OCI-LY1 (cell line): Measurements from ENCODE around the gene ZNF687.

Experiments used
- H2AFZ ChIP-seq: fragments of 200-600 bp; sonication (generic), shearing (Covaris generic); 2 replicates; pipeline ENCODE4 v1.6.0; 2014; ENCODE audit warnings: antibody characterized with exemption, mild to moderate bottlenecking, low read length
- H3F3A ChIP-seq: fragments of 200-600 bp; sonication (generic), shearing (Covaris generic); 2 replicates; pipeline ENCODE4 v1.6.0; 2014; ENCODE audit warnings: mild to moderate bottlenecking, antibody characterized with exemption, low read length, moderate library complexity; ENCODE audit not compliant: insufficient read depth
- H3K27ac ChIP-seq: fragments of 200-600 bp; sonication (generic); 2 replicates; pipeline ENCODE4 v1.5.1; 2014; ENCODE audit warnings: low read length, mixed run types, mild to moderate bottlenecking, low read depth; ENCODE audit not compliant: poor library complexity, severe bottlenecking
- H3K27me3 ChIP-seq: fragments of 200-600 bp; sonication (generic); 2 replicates; pipeline ENCODE4 v1.6.0; 2014; ENCODE audit warnings: antibody characterized with exemption, mild to moderate bottlenecking, low read length, moderate library complexity; ENCODE audit not compliant: insufficient read depth
- H3K36me3 ChIP-seq: fragments of 200-600 bp; sonication (generic); 2 replicates; pipeline ENCODE4 v1.6.1; 2014; ENCODE audit warnings: mild to moderate bottlenecking, antibody characterized with exemption, low read length, moderate library complexity, mixed read lengths; ENCODE audit not compliant: insufficient read depth
- H3K4me1 ChIP-seq: fragments of 200-600 bp; sonication (generic); 2 replicates; pipeline ENCODE4 v1.5.1; 2014; ENCODE audit warnings: mild to moderate bottlenecking, low read length, moderate library complexity; ENCODE audit not compliant: insufficient read depth, severe bottlenecking
- H3K4me2 ChIP-seq: fragments of 200-600 bp; sonication (generic), shearing (Covaris generic); 2 replicates; pipeline ENCODE4 v1.6.1; 2014; ENCODE audit warnings: low read length
- H3K4me3 ChIP-seq: fragments of 200-600 bp; sonication (generic); 2 replicates; pipeline ENCODE4 v1.5.1; 2014; ENCODE audit warnings: low read length, low read depth, mild to moderate bottlenecking, mixed read lengths; ENCODE audit not compliant: poor library complexity, severe bottlenecking
- H3K79me2 ChIP-seq: fragments of 200-600 bp; shearing (Covaris generic); 2 replicates; pipeline ENCODE4 v1.6.1; 2016; ENCODE audit warnings: mixed run types, low read length, mixed read lengths; ENCODE audit not compliant: insufficient read depth
- H3K9ac ChIP-seq: fragments of 200-600 bp; sonication (generic), shearing (Covaris generic); 2 replicates; pipeline ENCODE4 v1.6.1; 2014; ENCODE audit warnings: mild to moderate bottlenecking, low read length, mixed read lengths
- H3K9me2 ChIP-seq: fragments of 200-600 bp; sonication (generic), shearing (Covaris generic); 2 replicates; pipeline ENCODE4 v1.6.1; 2014; ENCODE audit warnings: low read depth, mild to moderate bottlenecking, low read length, mixed read lengths
- H3K9me3 ChIP-seq: fragments of 200-600 bp; shearing (Covaris generic); 2 replicates; pipeline ENCODE4 v1.6.1; 2014; ENCODE audit warnings: low read length, mixed read lengths
- H4K20me1 ChIP-seq: fragments of 200-600 bp; sonication (generic), shearing (Covaris generic); 2 replicates; pipeline ENCODE4 v1.6.0; 2016; ENCODE audit warnings: mild to moderate bottlenecking, low read length; ENCODE audit not compliant: insufficient read depth
- CTCF ChIP-seq: fragments of 200-600 bp; sonication (generic), shearing (Covaris generic); IDR thresholded peaks from 2 replicates; pipeline ENCODE4 v1.5.1; 2017; ENCODE audit warnings: mild to moderate bottlenecking, antibody characterized with exemption, low read length, moderate library complexity, mixed read lengths
- EZH2 ChIP-seq: fragments of 200-600 bp; sonication (generic), shearing (Covaris generic); IDR thresholded peaks from 2 replicates; pipeline ENCODE4 v1.8.0; 2017; ENCODE audit warnings: borderline replicate concordance, mixed run types, mild to moderate bottlenecking, antibody characterized with exemption, low read length, moderate library complexity, mixed read lengths

The ZNF687 gene

GRCh38 chr1:151238467-151238739 lies 43.7 kb upstream of the ZNF687 start:
- Histone ChIP-seq H3F3A (no peaks in the 10 kb centered on the region), H3K27ac (no peak overlapping the region), H3K4me1 (no peaks in the 10 kb centered on the region), H3K4me3 (no peak overlapping the region), H3K4me2 (no peak overlapping the region), H3K9me2 (no peaks in the 10 kb centered on the region), H3K9ac (no peak overlapping the region), H3K27me3 (no peaks in the 10 kb centered on the region), H3K79me2 (no peaks in the 10 kb centered on the region), H2AFZ (no peak overlapping the region), H4K20me1 (no peaks in the 10 kb centered on the region), H3K36me3 (peaks cover 96% of the 10 kb centered on the region), H3K9me3 (no peaks in the 10 kb centered on the region)
- TF ChIP-seq EZH2 (no peak), CTCF (no peak)

- Histone ChIP-seq H3K9me3 (no peaks in the 10 kb centered on the region), H3K9me2 (no peaks in the 10 kb centered on the region), H2AFZ (no peak overlapping the region), H4K20me1 (no peaks in the 10 kb centered on the region), H3K4me2 (no peak overlapping the region), H3K79me2 (no peaks in the 10 kb centered on the region), H3K27ac (no peak overlapping the region), H3K9ac (no peak overlapping the region), H3K36me3 (peaks cover 95% of the 10 kb centered on the region), H3F3A (no peaks in the 10 kb centered on the region), H3K4me3 (no peak overlapping the region), H3K4me1 (no peaks in the 10 kb centered on the region), H3K27me3 (no peaks in the 10 kb centered on the region)
- TF ChIP-seq CTCF (no peak), EZH2 (no peak)
These were observed 39.7 kb upstream of the ZNF687 start for GRCh38 chr1:151242442-151242841.

GRCh38 chr1:151243683-151244216 lies 38.3 kb upstream of the ZNF687 start:
- no peak overlapping the region for H3K9ac ChIP-seq
- no peaks in the 10 kb centered on the region for H3K27me3 ChIP-seq
- no peaks in the 10 kb centered on the region for H3F3A ChIP-seq
- H3K4me3 ChIP-seq = no peak overlapping the region
- H3K4me1 ChIP-seq = no peaks in the 10 kb centered on the region
- TF ChIP-seq CTCF = no peak
- TF ChIP-seq EZH2 = no peak
- H3K36me3 ChIP-seq = peaks cover 95% of the 10 kb centered on the region
- H3K79me2 ChIP-seq = no peaks in the 10 kb centered on the region
- no peaks in the 10 kb centered on the region for H3K9me3 ChIP-seq
- H2AFZ ChIP-seq = no peak overlapping the region
- H3K9me2 ChIP-seq = no peaks in the 10 kb centered on the region
- no peak overlapping the region for H3K4me2 ChIP-seq
- no peaks in the 10 kb centered on the region for H4K20me1 ChIP-seq
- no peak overlapping the region for H3K27ac ChIP-seq
